ENCODE data around the gene DHRS2.
"Not testable (repeated sequence)": the region's sequence is repeated elsewhere in the genome, so short reads cannot be mapped to it uniquely, and the experiment has no call there.

Gene DHRS2

DNA sequence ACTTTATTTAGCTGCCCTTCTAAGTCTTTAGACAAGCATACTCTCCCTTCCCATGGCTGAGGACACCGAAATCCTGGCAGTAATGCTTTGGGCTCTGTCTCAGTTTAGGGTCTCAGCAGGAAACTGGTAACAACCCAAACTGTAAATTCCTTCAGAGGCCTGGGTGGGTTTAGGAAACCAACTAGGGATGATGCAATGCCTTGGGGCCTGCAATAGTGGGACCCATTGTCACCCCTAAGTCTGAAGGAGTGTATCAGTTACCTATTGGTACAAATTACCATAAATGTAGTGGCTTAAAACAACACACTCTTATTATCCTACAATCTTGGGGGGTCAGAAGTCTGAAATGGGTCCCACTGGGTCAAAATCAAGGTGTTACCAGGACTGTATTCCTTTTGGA is 36.0 kb downstream of the DHRS2 start:
- H3K9ac ChIP-seq (ENCODE audit: low read length): no peak overlapping the region
- no peak overlapping the region for H3K4me2 ChIP-seq (ENCODE audit: low read length)
- peaks cover 12% of the 10 kb centered on the region; the same call in 1 of the 2 replicates for H3K27me3 ChIP-seq (ENCODE audit: low read depth, low read length)
- no peaks in the 10 kb centered on the region for H3K4me1 ChIP-seq (ENCODE audit: low read length)
- H3K9me3 ChIP-seq (ENCODE audit: insufficient read depth, low read length): no peaks in the 10 kb centered on the region
- H3K36me3 ChIP-seq (replicated peaks; ENCODE audit: low read depth, low read length): no peaks in the 10 kb centered on the region
- TF ChIP-seq, protein P1, sequence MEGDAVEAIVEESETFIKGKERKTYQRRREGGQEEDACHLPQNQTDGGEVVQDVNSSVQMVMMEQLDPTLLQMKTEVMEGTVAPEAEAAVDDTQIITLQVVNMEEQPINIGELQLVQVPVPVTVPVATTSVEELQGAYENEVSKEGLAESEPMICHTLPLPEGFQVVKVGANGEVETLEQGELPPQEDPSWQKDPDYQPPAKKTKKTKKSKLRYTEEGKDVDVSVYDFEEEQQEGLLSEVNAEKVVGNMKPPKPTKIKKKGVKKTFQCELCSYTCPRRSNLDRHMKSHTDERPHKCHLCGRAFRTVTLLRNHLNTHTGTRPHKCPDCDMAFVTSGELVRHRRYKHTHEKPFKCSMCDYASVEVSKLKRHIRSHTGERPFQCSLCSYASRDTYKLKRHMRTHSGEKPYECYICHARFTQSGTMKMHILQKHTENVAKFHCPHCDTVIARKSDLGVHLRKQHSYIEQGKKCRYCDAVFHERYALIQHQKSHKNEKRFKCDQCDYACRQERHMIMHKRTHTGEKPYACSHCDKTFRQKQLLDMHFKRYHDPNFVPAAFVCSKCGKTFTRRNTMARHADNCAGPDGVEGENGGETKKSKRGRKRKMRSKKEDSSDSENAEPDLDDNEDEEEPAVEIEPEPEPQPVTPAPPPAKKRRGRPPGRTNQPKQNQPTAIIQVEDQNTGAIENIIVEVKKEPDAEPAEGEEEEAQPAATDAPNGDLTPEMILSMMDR (IDR thresholded peaks at IDR 0.05; ENCODE audit: low read depth, low read length): no peak
- no peak for TF ChIP-seq EZH2phosphoT487 (IDR thresholded peaks at IDR 0.05; ENCODE audit: low read depth)
- no peaks in the 10 kb centered on the region for H4K20me1 ChIP-seq (ENCODE audit: insufficient read depth, low read length)
- H3K27ac ChIP-seq (ENCODE audit: low read length): no peak overlapping the region
- H2AFZ ChIP-seq (ENCODE audit: low read depth, low read length): no peak overlapping the region
- no peak overlapping the region for H3K4me3 ChIP-seq (ENCODE audit: low read length)
- H3K79me2 ChIP-seq (ENCODE audit: low read length): no peaks in the 10 kb centered on the region

- peaks cover 3% of the 10 kb centered on the region; the same call in 1 of the 2 replicates for H3K27me3 ChIP-seq (ENCODE audit: low read depth, low read length)
Observed at GRCh38 chr14:23675337-23675736, 39.2 kb downstream of the DHRS2 start.

DNA sequence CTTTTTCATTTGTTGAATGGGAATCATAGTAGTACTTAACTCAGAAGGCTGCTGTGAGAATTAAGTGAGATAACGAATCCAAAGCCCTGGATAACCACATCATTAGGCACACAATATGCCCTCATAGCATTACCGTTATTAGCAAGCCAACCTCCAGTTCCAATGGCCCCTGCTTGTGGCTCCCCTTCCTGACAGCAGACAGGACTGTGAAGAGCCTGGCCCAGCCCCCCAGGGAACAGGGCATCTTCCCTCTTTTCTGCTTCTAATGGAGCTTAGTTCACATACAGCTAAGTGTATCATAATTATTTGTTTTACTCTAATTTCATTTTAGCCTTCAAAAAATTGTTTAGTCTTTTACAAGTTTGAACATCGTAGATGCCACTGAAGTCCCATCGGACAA is 39.7 kb downstream of the DHRS2 start:
- Histone ChIP-seq H3K79me2 (ENCODE audit: low read length) (no peaks in the 10 kb centered on the region), H3K4me3 (ENCODE audit: low read length) (no peak overlapping the region), H3K27me3 (ENCODE audit: low read depth, low read length) (peaks cover 3% of the 10 kb centered on the region; the same call in 1 of the 2 replicates), H3K36me3 (replicated peaks; ENCODE audit: low read depth, low read length) (no peaks in the 10 kb centered on the region), H3K9ac (ENCODE audit: low read length) (no peak overlapping the region), H3K27ac (ENCODE audit: low read length) (no peak overlapping the region), H2AFZ (ENCODE audit: low read depth, low read length) (no peak overlapping the region), H3K4me2 (ENCODE audit: low read length) (no peak overlapping the region), H3K4me1 (ENCODE audit: low read length) (no peaks in the 10 kb centered on the region), H3K9me3 (ENCODE audit: insufficient read depth, low read length) (no peaks in the 10 kb centered on the region), H4K20me1 (ENCODE audit: insufficient read depth, low read length) (no peaks in the 10 kb centered on the region)
- TF ChIP-seq EZH2phosphoT487 (IDR thresholded peaks at IDR 0.05; ENCODE audit: low read depth): no peak
- TF ChIP-seq, protein P1 (IDR thresholded peaks at IDR 0.05; ENCODE audit: low read depth, low read length): no peak

More at GRCh38 chr14:23675337-23675736, 39.2 kb downstream of the DHRS2 start:
- no peaks in the 10 kb centered on the region for H3K9me3 ChIP-seq (ENCODE audit: insufficient read depth, low read length)
- H3K79me2 ChIP-seq (ENCODE audit: low read length): no peaks in the 10 kb centered on the region
- H3K27ac ChIP-seq (ENCODE audit: low read length): no peak overlapping the region
- no peak overlapping the region for H3K4me2 ChIP-seq (ENCODE audit: low read length)
- TF ChIP-seq, protein P1 (IDR thresholded peaks at IDR 0.05; ENCODE audit: low read depth, low read length): no peak
- TF ChIP-seq EZH2phosphoT487 (IDR thresholded peaks at IDR 0.05; ENCODE audit: low read depth): no peak
- no peak overlapping the region for H3K4me3 ChIP-seq (ENCODE audit: low read length)
- no peak overlapping the region for H3K9ac ChIP-seq (ENCODE audit: low read length)
- H4K20me1 ChIP-seq (ENCODE audit: insufficient read depth, low read length): no peaks in the 10 kb centered on the region
- no peak overlapping the region for H2AFZ ChIP-seq (ENCODE audit: low read depth, low read length)
- no peaks in the 10 kb centered on the region for H3K4me1 ChIP-seq (ENCODE audit: low read length)
- no peaks in the 10 kb centered on the region for H3K36me3 ChIP-seq (replicated peaks; ENCODE audit: low read depth, low read length)

DNA sequence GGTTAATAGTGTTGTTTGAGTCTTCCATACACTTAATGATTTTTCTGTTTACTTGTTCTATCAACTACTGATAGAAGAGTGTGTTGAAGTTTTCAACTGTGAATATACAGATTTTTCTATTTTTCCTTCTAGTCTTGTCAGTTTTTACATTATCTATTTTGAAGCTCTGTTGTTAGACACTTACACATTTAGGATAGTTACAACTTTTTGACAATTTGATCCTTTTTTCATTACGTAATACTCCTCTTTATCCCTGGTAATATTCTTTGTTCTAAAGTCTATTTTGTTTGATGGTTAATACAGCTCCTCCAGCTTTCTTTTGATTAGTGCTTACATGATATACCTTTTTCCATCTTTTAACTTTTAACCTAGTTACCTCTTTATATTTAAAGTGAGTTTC is 45.2 kb downstream of the DHRS2 start:
- no peaks in the 10 kb centered on the region for H3K9me3 ChIP-seq (ENCODE audit: insufficient read depth, low read length)
- no peak overlapping the region for H3K4me3 ChIP-seq (ENCODE audit: low read length)

DNA sequence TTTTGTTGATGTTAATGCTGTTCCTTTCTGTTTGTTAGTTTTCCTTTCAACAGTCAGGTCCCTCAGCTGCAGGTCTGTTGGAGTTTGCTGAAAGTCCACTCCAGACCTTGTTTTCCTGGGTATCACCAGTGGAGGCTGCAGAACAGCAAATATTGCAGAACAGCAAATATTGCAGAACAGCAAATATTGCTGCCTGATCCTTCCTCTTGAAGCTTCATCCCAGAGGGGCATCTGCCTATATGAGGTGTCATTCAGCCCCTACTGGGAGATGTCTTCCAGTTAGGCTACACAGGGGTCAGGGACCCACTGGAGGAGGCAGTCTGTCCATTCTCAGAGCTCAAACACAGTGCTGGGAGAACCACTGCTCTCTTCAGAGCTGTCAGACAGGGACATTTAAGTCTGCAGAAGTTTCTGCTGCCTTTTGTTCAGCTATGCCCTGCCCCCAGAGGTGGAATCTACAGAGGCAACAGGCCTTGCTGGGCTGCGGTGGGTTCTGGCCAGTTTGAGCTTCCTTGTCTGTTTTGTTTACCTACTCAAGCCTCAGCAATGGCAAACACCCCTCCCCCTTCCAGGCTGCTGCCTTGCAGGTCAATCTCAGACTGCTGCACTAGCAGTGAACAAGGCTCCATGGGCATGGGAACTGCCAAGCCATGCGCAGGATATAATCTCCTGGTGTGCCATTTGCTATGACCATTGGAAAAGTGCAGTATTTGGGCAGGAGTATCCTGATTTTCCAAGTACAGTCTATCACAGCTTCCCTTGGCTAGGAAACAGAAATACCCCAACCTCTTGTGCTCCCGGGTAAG is 53.7 kb downstream of the DHRS2 start:
- H3K9ac ChIP-seq (ENCODE audit: low read length); H3K9me3 ChIP-seq (ENCODE audit: insufficient read depth, low read length); H3K4me3 ChIP-seq (ENCODE audit: low read length); H3K4me1 ChIP-seq (ENCODE audit: low read length); H3K27ac ChIP-seq (ENCODE audit: low read length); H2AFZ ChIP-seq (ENCODE audit: low read depth, low read length); H3K36me3 ChIP-seq (replicated peaks; ENCODE audit: low read depth, low read length); H3K4me2 ChIP-seq (ENCODE audit: low read length); H3K27me3 ChIP-seq (ENCODE audit: low read depth, low read length); H4K20me1 ChIP-seq (ENCODE audit: insufficient read depth, low read length); H3K79me2 ChIP-seq (ENCODE audit: low read length): not testable (repeated sequence)

More for the DNA sequence above, 45.2 kb downstream of the DHRS2 start:
- no peak overlapping the region for H3K9ac ChIP-seq (ENCODE audit: low read length)
- no peak for TF ChIP-seq EZH2phosphoT487 (IDR thresholded peaks at IDR 0.05; ENCODE audit: low read depth)
- TF ChIP-seq, protein P1 (IDR thresholded peaks at IDR 0.05; ENCODE audit: low read depth, low read length): no peak
- H4K20me1 ChIP-seq (ENCODE audit: insufficient read depth, low read length): no peaks in the 10 kb centered on the region
- H2AFZ ChIP-seq (ENCODE audit: low read depth, low read length): no peak overlapping the region
- H3K27ac ChIP-seq (ENCODE audit: low read length): no peak overlapping the region
- H3K36me3 ChIP-seq (replicated peaks; ENCODE audit: low read depth, low read length): no peaks in the 10 kb centered on the region
- H3K4me2 ChIP-seq (ENCODE audit: low read length): no peak overlapping the region
- no peaks in the 10 kb centered on the region for H3K4me1 ChIP-seq (ENCODE audit: low read length)
- H3K79me2 ChIP-seq (ENCODE audit: low read length): no peaks in the 10 kb centered on the region
- peaks cover 3% of the 10 kb centered on the region; the same call in 1 of the 2 replicates for H3K27me3 ChIP-seq (ENCODE audit: low read depth, low read length)

All from OCI-LY3 (cell line).